COR-L47 (cell line): Measurements from ENCODE around the gene MRPL16.

Source experiments
- DNase-seq: peaks from one replicate; lab custom pipeline; 2025; lab: John Stamatoyannopoulos, UW

MRPL16 gene

GRCh38 chr11:59770319-59770718 lies 40.3 kb downstream of the MRPL16 start:
- DNase-seq = no peak

- no peak for DNase-seq
These were observed 40.8 kb downstream of the MRPL16 start for GRCh38 chr11:59769828-59770227.

DNA sequence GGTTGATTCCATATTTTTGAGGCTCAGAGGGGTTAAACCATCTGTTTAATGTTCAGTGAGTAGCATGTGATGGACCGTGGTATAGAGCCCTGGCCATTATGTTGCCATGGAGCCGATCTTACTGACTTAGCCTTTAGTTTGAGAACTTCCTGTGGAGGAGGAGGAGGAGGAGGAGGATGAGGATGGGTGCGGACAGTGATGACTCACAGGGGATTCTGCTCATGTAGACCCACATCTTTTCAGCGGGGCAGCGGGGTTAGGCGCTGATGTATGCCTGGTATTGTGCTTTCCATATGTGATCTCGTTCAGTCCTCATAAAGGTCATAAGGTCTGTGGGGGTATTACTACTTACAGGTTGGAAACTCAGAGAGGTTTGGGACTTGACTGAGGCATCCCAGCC lies 41.5 kb downstream of the MRPL16 start:
- DNase-seq = no peak

DNA sequence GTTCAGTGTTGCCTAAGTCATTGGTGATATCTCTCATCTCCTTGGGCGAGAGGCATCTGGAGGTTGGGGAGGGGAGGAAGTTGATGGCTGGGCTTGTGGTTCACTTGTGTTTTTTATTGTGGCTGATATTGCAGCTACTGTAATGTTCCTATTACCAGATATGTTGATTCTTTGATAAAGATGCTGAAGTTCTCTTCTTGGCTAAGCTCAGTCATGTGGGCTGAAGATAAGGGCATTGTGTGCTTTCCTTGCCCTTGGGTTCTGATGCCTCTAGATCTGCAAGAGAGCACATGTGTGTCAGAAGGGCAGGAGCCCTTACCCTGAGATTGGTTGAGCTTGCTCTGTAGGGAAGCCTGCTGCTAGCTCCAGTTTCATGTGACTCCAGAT lies 43.4 kb downstream of the MRPL16 start:
- no peak for DNase-seq

DNA sequence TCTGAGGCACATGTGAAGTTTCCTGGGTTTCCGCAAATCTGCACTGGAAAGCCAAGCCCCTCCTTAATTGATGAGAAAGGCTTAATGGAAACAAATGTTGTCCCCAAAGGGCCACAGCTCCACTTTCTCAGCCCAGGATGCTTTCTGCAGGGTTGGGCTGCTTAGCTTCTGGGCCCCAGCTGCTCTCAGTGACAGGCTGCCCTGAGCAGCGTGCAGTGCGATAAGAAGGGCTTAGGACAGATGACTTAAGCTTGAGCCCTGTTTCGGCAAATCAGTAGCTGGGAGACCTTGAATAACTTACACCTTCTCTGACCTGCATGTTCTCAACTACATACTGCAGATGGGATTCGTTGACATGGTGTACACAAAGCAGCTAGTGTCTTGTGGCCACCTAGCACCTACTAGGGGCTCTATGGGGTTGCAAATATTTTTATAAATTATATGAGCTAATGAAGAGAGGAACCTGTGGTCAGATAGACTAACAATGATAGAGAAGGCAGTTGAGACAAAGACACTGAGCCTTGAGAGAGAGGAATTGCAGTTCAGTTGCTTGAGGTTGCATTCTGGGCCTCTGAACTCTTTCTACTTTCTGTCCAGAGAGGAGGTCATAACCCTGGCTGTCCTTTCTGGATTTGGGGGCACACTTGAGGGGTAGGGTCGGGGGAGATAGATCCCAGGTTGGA lies 43.9 kb downstream of the MRPL16 start:
- DNase-seq = no peak

DNA sequence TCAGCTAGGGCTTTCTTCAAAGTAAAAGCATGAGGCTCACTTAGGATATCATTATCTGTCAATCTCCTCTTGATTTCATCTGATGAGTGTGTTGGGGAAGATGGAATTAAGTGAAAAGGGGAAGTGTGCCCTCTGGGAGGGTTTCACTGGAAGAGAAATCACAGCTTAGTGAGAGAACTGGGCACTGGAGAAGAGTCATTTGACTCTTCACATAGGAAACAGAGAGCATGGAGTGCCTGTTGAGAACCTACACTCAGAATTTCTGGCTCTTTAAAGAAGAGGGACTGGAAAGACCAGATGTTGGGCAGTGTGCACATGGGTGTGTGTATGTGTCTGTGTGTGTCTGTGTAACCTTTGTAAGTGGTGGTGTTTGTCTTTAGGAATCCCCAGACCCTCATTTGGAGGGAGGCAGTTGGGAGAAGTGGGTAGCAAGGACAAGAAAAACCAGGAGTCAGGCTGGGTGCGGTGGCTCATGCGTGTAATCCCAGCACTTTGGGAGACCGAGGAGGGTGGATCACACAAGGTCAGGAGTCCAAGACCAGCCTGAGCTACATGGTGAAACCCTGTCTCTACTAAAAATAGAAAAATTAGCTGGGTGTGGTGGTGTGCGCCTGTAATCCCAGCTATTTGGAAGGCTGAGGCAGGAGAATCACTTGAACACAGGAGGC lies 45.4 kb downstream of the MRPL16 start:
- DNase-seq = no peak

GRCh38 chr11:59761993-59762392 lies 48.6 kb downstream of the MRPL16 start:
- no peak for DNase-seq

DNA sequence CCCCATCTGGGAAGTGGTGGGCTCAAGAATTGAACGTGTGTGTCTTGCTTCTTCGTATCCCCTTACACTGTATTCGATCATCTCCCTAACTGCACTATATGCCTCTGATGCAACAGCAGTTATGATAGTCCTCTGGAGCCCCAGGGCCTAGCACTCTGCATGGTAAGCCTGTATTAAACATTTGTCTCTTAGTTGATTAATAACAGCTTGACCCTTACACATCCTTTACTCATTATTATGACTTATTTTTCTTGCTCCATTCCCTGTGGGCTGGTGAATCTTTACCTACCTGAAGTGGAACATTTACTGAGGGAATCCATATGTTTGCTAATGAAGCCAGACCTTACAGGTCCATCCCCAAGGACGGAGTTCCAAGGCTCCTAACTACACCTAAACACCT lies 49.8 kb downstream of the MRPL16 start:
- DNase-seq = no peak

- DNase-seq = no peak
These were observed 50.7 kb downstream of the MRPL16 start for GRCh38 chr11:59759900-59760299.

DNA sequence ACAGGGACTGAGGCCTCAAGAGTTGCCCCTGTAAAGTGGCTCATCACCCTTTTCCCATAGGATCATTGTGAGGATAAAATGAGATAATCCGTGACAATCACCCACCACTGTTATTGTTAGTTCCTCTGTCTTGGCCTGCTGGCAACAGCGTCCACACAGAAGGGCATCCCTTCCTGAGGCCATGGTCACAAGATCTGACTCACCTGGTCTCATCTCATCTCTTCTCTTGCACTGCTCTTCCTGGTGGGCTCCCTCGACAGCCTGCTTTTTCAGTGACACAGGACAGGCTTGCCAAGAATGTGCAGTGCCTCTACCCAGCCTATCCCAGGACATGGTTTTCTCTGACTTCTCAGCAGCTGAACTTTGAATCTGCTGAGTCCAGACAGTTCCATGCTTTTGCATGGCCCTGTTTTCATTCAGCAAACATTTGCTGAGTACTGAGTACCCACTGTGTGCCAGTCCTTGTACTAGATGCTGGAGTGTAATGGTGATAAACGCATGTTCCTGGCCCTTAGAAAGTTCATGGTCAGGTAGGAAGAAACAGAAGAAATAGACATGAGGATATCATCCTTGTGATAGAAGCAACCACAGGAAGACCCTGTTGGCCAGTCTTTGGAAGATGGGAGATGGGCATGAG lies 52.1 kb downstream of the MRPL16 start:
- DNase-seq = no peak

DNA sequence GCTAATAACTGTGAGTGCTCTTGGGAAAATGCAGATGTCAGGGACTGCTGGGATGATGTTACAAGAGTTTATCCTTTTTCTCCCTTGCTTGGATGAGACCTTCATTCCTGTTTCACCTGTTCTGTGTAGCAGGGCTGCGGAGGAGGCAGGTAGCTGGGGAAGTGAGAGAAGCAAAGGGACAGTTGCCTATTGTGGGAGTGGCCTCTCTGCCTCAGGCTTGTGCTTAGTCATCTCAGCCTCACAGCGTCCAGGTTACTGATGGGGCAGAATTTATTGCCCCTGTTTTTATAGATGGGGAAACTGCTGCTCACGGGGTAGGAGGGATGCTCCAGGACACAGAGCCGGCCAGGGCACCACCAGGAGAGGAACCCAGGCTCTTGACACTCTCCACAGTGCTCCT lies 53.7 kb downstream of the MRPL16 start:
- no peak for DNase-seq

- no peak for DNase-seq
These were observed 54.1 kb downstream of the MRPL16 start for GRCh38 chr11:59756558-59756840.
